HepG2 (cell line): Measurements from ENCODE around the gene FIGLA. TPM values are rescaled to one million over a fixed set of nuclear protein-coding genes. Genes with fewer than 3 reads are reported as not detected.

Source experiments
- ATAC-seq: fragments of 200-7000 bp; cut with Tn5 transposase; 3 replicates; pipeline ENCODE4 v1.9.1; 2020; ENCODE audit warnings: mild to moderate bottlenecking, moderate library complexity
- BruUV-seq: library from RNA; stranded (reverse); fragments of 400-500 nt; replicated peaks from 2 replicates; lab custom pipeline; 2021; lab: Mats Ljungman, UMichigan
- CTCF ChIA-PET: fragments of 300-600 bp; formaldehyde crosslinking; extraction: SDS; loops from one replicate; lab custom pipeline; 2021; ENCODE audit warnings: low total read pairs, inconsistent platforms, low intra/inter-chr PET ratio; lab: Yijun Ruan, JAX
- POLR2A ChIA-PET: fragments of 350-600 bp; sonication (Branson Sonifier 250); formaldehyde crosslinking; loops from one replicate; lab custom pipeline; 2020; ENCODE audit warnings: antibody characterized with exemption, inconsistent platforms; lab: Yijun Ruan, JAX
- DNase-seq: peaks from one replicate; pipeline ENCODE4 v3.0.0-alpha.2; 2015; ENCODE audit warnings: low spot score
- FAIRE-seq: peaks from 3 replicates; lab custom pipeline; 2011; peaks lifted over from hg19 to GRCh38; lab: Jason Lieb, UNC
- H2AFZ ChIP-seq: one replicate; pipeline ENCODE4 v1.6.1; 2011; ENCODE audit warnings: low read length, inconsistent platforms
- H3K27ac ChIP-seq: fragments of 300-600 bp; 3 replicates; pipeline ENCODE4 v1.8.0; 2011; ENCODE audit warnings: mixed run types, mild to moderate bottlenecking, mixed read lengths, low read length, inconsistent platforms; ENCODE audit not compliant: insufficient read depth; ENCODE audit errors: extremely low read length
- H3K27me3 ChIP-seq, 2 experiments: fragments of 200-600 bp in 1 of 2; 2 replicates in 1 of 2; 3 replicates in 1 of 2; pipeline versions ENCODE4 v1.6.0 to v1.8.0; 2011; ENCODE audit warnings: low read length in 2 of 2, mild to moderate bottlenecking in 2 of 2, moderate library complexity in 2 of 2, inconsistent platforms in 1 of 2; ENCODE audit not compliant: insufficient read depth in 2 of 2, control insufficient read depth in 1 of 2
- H3K36me3 ChIP-seq, 2 experiments: fragments of 200-600 bp in 1 of 2; replicated peaks in 1 of 2; 2 replicates in 1 of 2; 3 replicates in 1 of 2; pipeline versions ENCODE4 v1.5.1 to v1.8.0; 2011; ENCODE audit warnings: low read length in 2 of 2, inconsistent platforms in 1 of 2; ENCODE audit not compliant: insufficient read depth in 2 of 2, control insufficient read depth in 1 of 2
- H3K4me1 ChIP-seq: 2 replicates; pipeline ENCODE4 v1.5.1; 2012; ENCODE audit warnings: low read length, inconsistent platforms; ENCODE audit not compliant: insufficient read depth
- H3K4me2 ChIP-seq: 2 replicates; pipeline ENCODE4 v1.6.0; 2011; ENCODE audit warnings: low read depth, low read length, inconsistent platforms
- H3K4me3 ChIP-seq, 3 experiments: fragments of 200-600 bp in 1 of 3; sonication (generic), shearing (Covaris generic) in 1 of 3; replicated peaks in 1 of 3; 2 replicates each; pipeline ENCODE4 v1.5.1; 2011 to 2016; ENCODE audit warnings: low read length in 3 of 3, inconsistent platforms in 2 of 3, low read depth in 2 of 3, mild to moderate bottlenecking in 2 of 3, control low read depth in 1 of 3, mixed read lengths in 1 of 3; ENCODE audit not compliant: insufficient read depth in 1 of 3
- H3K79me2 ChIP-seq: one replicate; pipeline ENCODE4 v1.6.1; 2011; ENCODE audit warnings: low read length, inconsistent platforms; ENCODE audit not compliant: insufficient read depth
- H3K9ac ChIP-seq: 2 replicates; pipeline ENCODE4 v1.6.0; 2011; ENCODE audit warnings: mild to moderate bottlenecking, low read depth, low read length, inconsistent platforms; ENCODE audit not compliant: insufficient read depth
- H3K9me3 ChIP-seq: 2 replicates; pipeline ENCODE4 v1.5.1; 2012; ENCODE audit warnings: mild to moderate bottlenecking, low read length
- H4K20me1 ChIP-seq: 2 replicates; pipeline ENCODE4 v1.6.0; 2011; ENCODE audit warnings: inconsistent platforms, mild to moderate bottlenecking, low read length, moderate library complexity; ENCODE audit not compliant: insufficient read depth
- MTA3 ChIP-seq: sonication (generic); formaldehyde crosslinking; IDR thresholded peaks from 2 replicates; pipeline ENCODE4 v1.4.0; 2020; ENCODE audit warnings: missing genetic modification reagents
- MYPOP ChIP-seq: sonication (generic); formaldehyde crosslinking; IDR thresholded peaks from 2 replicates; pipeline ENCODE4 v1.8.1; 2023; ENCODE audit warnings: mild to moderate bottlenecking, moderate library complexity, missing genetic modification reagents
- SIX4 ChIP-seq: sonication (generic); formaldehyde crosslinking; IDR thresholded peaks from 2 replicates; pipeline ENCODE4 v1.4.0; 2020; ENCODE audit warnings: missing genetic modification reagents
- SUZ12 ChIP-seq: fragments of 150-350 bp; IDR thresholded peaks from 2 replicates; pipeline ENCODE4 v1.6.1; 2014; ENCODE audit warnings: low read depth, low read length
- YY1 ChIP-seq: IDR thresholded peaks from 2 replicates; pipeline ENCODE4 v1.6.1; 2011; ENCODE audit warnings: low read length, low read depth, moderate library complexity, mild to moderate bottlenecking; ENCODE audit not compliant: insufficient read depth, insufficient replicate concordance
- ZBTB42 ChIP-seq: sonication (generic); formaldehyde crosslinking; IDR thresholded peaks from 2 replicates; pipeline ENCODE4 v1.5.0; 2020; ENCODE audit warnings: mild to moderate bottlenecking, missing genetic modification reagents
- ZNF333 ChIP-seq: sonication (generic); formaldehyde crosslinking; IDR thresholded peaks from 2 replicates; pipeline ENCODE4 v1.4.0; 2020; ENCODE audit warnings: mild to moderate bottlenecking, missing genetic modification reagents, borderline replicate concordance
- ZNF644 ChIP-seq: IDR thresholded peaks from 2 replicates; pipeline ENCODE4 v1.6.1; 2016; ENCODE audit warnings: low read depth
- WGBS: methylation state at CpG from one replicate; pipeline ENCODE4 v1.1.6; 2017; ENCODE audit warnings: low lambda C conversion rate; 5-methylcytosine and 5-hydroxymethylcytosine counted together
- in situ Hi-C: cut with HindIII; loops from 2 replicates; pipeline ENCODE4 v1.10.0; 2017; ENCODE audit warnings: low pct_unique_long_range_greater_than_20kb; ENCODE audit not compliant: extremely low pct_ligation_motif_present
- intact Hi-C: fragments of 100-400 bp; cut with micrococcal nuclease; formaldehyde crosslinking; loops from one replicate; pipeline ENCODE4 v1.10.0; 2022; ENCODE audit not compliant: unreplicated experiment
- polyA plus RNA-seq, 8 experiments: library from polyadenylated mRNA; depleted of rRNA in 3 of 8; stranded (reverse) in 7 of 8; unstranded in 1 of 8; fragments of >200 nt; fragmentation: Illumina TruSeq in 4 of 8; extraction: Trizol in 4 of 8; gene quantifications; 2 replicates each; pipeline versions ENCODE4 v1.2.1 to v1.2.3, GENCODE V29; 2011 to 2016; ENCODE audit warnings: low read depth in 4 of 8, missing spikeins in 1 of 8, mixed read lengths in 1 of 8; ENCODE audit not compliant: insufficient read depth in 1 of 8
- total RNA-seq, 5 experiments: library from RNA; depleted of rRNA; stranded (reverse); fragments of >200 nt; fragmentation: Illumina TruSeq; extraction: Trizol; gene quantifications; 2 replicates each; pipeline ENCODE4 v1.2.3, GENCODE V29; 2016; ENCODE audit warnings: low read depth in 1 of 5
- TF ChIP-seq, protein P1 (sequence below): sonication (generic); formaldehyde crosslinking; IDR thresholded peaks from 2 replicates; pipeline ENCODE4 v1.5.0; 2020; ENCODE audit warnings: missing genetic modification reagents

FIGLA gene
- total and polyA plus RNA-seq, 2 of the 13 experiments (the other 11 are each of a cell fraction or from before 2014, with no cell fraction given): not detected

- Histone ChIP-seq H3K79me2 (no peaks in the 10 kb centered on the region), H3K4me2 (no peak overlapping the region), H3K9me3 (no peaks in the 10 kb centered on the region), H3K4me1 (no peaks in the 10 kb centered on the region), H3K4me3 (no peak overlapping the region), H4K20me1 (no peaks in the 10 kb centered on the region), H3K9ac (no peak overlapping the region), H2AFZ (no peak overlapping the region), H3K27ac (no peak overlapping the region), H3K36me3 (no peaks in the 10 kb centered on the region), H3K27me3 (peaks cover 0 to 20% of the 10 kb centered on the region in 2 experiments; a peak in 3 of 5 replicates)
- ATAC-seq: no peak
- no TSS peak for BruUV-seq
- no peak for FAIRE-seq
- intact Hi-C loops: no loop called here
- in situ Hi-C loops: no loop called here
- DNase-seq: no peak
- ChIA-PET CTCF (no interaction called here), POLR2A (no interaction called here)
- TF ChIP-seq MYPOP (CRISPR knock-in tag): no peak
- TF ChIP-seq ZBTB42: no peak
- no peak for TF ChIP-seq ZNF333 (CRISPR knock-in tag)
- TF ChIP-seq SUZ12: no peak
- no peak for TF ChIP-seq ZNF644 (CRISPR knock-in tag)
- TF ChIP-seq MTA3 (CRISPR knock-in tag): no peak
- no peak for TF ChIP-seq SIX4 (CRISPR knock-in tag)
- TF ChIP-seq, protein P1, sequence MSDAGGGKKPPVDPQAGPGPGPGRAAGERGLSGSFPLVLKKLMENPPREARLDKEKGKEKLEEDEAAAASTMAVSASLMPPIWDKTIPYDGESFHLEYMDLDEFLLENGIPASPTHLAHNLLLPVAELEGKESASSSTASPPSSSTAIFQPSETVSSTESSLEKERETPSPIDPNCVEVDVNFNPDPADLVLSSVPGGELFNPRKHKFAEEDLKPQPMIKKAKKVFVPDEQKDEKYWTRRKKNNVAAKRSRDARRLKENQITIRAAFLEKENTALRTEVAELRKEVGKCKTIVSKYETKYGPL: no peak
- TF ChIP-seq YY1: no peak
- 2% methylated on average over 2 of the region's 2 CpGs for WGBS
Observed at GRCh38 chr2:70738159-70738558, 52.3 kb downstream of the FIGLA start.
